T-helper 1 cell treated with Interleukin-12 subunit alpha and Interleukin-12 subunit beta and Interleukin-4 antibody, amounts not matched to agents 30 ng/mL and 1 ng/mL, for 36 hours (primary cell): ENCODE results near the gene DEFB129. TPM values are rescaled to one million over a fixed set of nuclear protein-coding genes. Genes with fewer than 3 reads are reported as not detected.
"Not testable (repeated sequence)": the region's sequence is repeated elsewhere in the genome, so short reads cannot be mapped to it uniquely, and the experiment has no call there.

Experiments
- intact Hi-C: fragments of 100-400 bp; cut with micrococcal nuclease; formaldehyde crosslinking; loops from one replicate; pipeline ENCODE4 v1.15.1; 2024
- total RNA-seq: library from RNA; stranded (reverse); gene quantifications from 2 replicates; pipeline ENCODE4 v1.2.3, GENCODE V29; 2022

DEFB129 gene
- total RNA-seq, 1 donor from 2014 or later = not detected

- intact Hi-C loops = no loop called here
Measured at GRCh38 chr20:252801-253200, 25.7 kb downstream of the DEFB129 start.

DNA sequence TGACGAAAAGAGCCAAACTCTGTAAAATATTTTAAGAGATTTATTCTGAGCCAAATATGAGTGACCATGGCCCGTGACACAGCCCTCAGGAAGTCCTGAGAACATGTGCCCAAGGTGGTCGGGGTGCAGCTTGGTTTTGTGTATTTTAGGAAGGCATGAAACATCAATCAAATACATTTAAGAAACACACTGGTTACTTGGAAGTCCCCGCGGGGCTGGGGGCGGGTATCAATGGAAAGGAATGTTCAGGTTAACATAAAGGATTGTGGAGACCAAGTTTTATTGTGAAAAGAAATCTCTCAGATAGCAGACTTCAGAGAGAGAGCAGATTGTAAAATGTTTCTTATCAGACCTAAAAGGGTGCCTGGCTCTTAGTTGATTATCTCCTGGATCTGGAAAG lies 26.4 kb downstream of the DEFB129 start:
- intact Hi-C loops = not testable (repeated sequence)

GRCh38 chr20:257419-257818 lies 30.4 kb downstream of the DEFB129 start, which contains the start of gene DEFB132:
DEFB132 (plus strand) TSS chr20:257724; CDS start chr20:257779, 55 bp downstream.
- intact Hi-C loops = no loop called here

GRCh38 chr20:258269-258858 lies 31.3 kb downstream of the DEFB129 start:
- intact Hi-C loops = loop anchor here (2.0 kb wide), 1 partner anchor 22 kb away; no protein-coding TSS in a partner anchor

- intact Hi-C loops = loop anchor here (2.0 kb wide), 1 partner anchor 22 kb away; no protein-coding TSS in a partner anchor
Measured at GRCh38 chr20:258963-259362, 31.9 kb downstream of the DEFB129 start.

- intact Hi-C loops = loop anchor here (2.0 kb wide), 1 partner anchor 23 kb away; no protein-coding TSS in a partner anchor
Measured at GRCh38 chr20:259981-260380, 32.9 kb downstream of the DEFB129 start.

- intact Hi-C loops = no loop called here
Measured at GRCh38 chr20:263701-264100, 36.6 kb downstream of the DEFB129 start.

GRCh38 chr20:266596-267562 lies 39.8 kb downstream of the DEFB129 start:
- intact Hi-C loops = loop anchor here (1.0 kb wide), 4 partner anchors 23 to 63 kb away; partner anchors contain the start of gene C20orf96

DNA sequence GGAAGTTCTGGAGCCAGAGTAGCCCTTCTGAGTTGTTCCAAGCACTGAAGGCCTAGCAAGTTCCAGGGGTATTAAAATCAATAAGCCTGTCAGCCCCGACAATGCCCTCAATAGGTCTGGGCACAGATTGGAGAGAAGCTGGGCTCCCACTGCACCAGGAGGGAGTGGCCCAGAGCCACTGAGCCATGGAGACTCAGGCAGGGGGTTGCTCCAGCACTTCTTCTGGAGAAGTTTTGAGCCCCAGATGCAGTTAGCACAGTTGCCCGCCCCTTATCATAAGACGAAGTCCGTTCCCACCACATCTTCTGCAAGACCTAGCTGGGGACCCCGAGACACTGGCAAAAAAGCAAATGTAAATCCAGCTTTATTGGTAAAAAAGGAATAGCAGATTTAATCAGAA lies 43.5 kb downstream of the DEFB129 start:
- intact Hi-C loops = no loop called here

- intact Hi-C loops = no loop called here
Measured at GRCh38 chr20:271069-271468, 44.0 kb downstream of the DEFB129 start.

DNA sequence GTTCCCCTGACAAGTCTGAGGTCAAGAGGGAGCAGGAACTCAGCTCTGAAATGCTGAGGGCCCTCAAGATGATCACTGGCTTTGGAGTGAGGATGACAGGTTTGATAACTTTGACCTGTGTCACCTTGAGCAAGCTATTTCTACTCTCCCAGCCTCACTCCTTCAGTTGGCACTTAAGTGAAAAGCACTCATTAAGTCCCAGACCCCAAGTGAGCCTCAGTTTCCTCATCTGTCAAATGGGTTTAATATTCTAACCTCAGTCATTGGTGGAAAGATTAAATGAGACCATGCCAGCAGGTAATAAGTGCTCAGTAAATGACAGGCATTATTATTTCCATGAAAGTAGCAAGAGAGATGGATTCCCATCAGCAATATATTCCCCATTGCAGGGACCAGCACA lies 44.5 kb downstream of the DEFB129 start:
- intact Hi-C loops = no loop called here

GRCh38 chr20:272718-273117 lies 45.7 kb downstream of the DEFB129 start:
- intact Hi-C loops = no loop called here

- intact Hi-C loops = no loop called here
Measured at GRCh38 chr20:273884-274283, 46.8 kb downstream of the DEFB129 start.

- intact Hi-C loops = no loop called here
Measured at GRCh38 chr20:275791-276190, 48.7 kb downstream of the DEFB129 start.

DNA sequence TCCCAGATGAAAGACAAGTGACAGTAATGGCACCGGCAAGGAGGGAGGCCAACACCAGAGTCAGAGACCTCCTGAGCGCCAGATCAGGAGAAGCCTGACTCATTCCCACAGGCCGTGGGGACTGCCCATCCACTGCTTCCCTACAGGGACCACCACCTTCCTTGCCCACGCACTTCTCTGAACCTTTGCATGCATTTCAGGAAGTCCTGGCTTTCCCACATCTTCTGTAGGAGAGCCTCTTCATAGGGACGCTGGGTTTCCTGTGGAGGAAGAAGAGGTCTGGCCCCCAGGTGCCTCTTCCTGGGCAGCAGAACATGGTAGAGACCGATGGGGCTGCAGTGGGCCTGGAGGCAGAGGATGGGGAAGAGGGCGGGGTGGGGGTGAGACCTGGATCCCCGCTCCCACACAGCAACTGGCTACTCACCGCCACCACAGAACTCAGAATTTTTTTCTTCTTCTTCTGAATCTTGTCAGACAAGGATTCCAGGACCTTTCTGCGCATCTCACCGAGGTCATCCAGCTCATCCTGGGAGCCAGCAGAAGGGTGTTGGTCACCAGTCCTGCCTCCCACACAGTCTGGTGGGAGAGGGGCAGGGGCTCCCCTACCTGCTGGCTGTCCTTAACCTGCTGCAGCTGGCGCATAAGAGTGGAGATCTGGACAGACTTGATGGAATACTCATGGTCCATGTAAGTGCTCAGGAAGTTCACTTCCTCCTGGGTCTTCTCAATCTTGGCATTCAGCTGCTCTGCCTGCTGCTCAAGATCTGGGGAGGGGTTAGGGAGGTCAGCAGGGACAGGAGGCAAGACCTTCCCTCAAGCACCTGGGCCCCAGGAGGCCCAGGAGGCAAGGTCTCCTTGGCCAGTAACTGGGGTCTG lies 49.8 kb downstream of the DEFB129 start:
- intact Hi-C loops = no loop called here

GRCh38 chr20:277496-277781 lies 50.4 kb downstream of the DEFB129 start:
- intact Hi-C loops = no loop called here

DNA sequence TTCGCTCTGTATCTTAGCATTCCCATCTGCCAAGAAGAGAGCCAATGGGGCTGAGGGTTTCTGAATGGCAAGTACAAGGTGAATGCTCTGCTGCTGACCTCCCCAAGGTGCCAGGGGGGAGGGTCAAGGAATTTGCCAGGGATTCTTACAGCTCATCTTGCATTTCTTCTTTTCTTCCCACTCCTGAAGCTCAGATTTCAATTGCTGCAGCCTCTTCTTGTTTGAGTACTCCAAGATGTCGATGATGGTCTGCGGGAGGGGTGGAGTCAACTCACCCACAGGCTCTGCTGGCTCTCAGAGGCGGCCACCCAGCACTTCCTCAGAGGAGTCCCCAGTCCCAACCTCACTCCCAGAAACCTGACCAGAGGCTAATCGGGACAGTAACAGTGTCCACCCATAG lies 51.1 kb downstream of the DEFB129 start:
- intact Hi-C loops = no loop called here

DNA sequence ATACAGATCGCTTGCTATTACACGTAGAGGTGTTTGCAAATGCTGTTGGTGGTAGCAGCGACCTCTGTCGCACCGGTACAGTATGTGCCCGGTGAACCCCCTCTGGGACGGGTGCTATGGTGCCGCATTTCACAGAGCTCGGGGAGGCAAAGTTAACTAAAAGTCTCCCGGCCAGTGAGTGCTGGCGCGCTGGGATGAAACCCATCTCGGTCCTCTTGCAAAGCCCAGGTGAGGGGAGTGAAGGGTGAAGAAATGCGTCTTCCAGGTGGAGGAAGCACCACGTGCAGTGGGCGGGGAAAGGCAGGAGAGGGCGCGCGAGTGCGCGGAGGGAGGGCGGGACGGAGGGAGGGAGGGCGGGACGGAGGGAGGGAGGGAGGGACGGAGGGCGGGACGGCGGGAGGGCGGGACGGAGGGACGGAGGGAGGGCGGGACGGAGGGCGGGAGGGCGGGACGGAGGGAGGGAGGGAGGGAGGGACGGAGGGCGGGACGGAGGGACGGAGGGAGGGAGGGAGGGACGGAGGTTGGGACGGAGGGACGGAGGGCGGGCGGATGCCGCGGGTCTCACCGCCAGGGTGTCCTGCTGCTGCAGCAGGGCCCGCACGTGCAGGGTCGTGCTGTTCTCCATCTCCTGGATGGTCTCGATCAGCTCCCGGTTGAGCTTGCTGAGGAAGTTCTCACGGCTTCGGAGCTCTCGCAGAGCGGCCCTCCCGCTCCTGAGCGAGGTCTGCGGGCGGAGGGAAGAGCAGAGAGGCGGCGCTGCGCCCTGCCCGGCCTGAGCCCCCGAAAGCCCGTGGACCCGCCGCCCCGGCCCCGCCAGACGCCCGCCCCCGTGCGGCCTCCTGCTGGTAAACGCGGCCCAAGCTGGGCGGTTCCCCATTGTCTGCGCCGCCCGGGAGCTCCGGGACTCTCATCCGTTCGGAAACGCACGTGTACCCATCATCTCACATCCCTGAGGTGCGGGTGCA lies 51.8 kb downstream of the DEFB129 start:
- intact Hi-C loops = no loop called here
